GM18511 (cell line): ENCODE data around the gene ISYNA1.

Experiments
- ATAC-seq: cut with Tn5 transposase; IDR thresholded peaks from one replicate; pipeline ENCODE4 v1.9.1; 2021; ENCODE audit warnings: mild to moderate bottlenecking, moderate library complexity; ENCODE audit not compliant: unreplicated experiment

The ISYNA1 gene

GRCh38 chr19:18468517-18468916 is 30.6 kb upstream of the ISYNA1 start:
- ATAC-seq, result no peak

- ATAC-seq, result no peak
Measured at GRCh38 chr19:18467978-18468377, 30.0 kb upstream of the ISYNA1 start.

GRCh38 chr19:18466354-18466753 is 28.4 kb upstream of the ISYNA1 start:
- ATAC-seq, result no peak

- ATAC-seq, result no peak
Measured at GRCh38 chr19:18465964-18466339, 28.0 kb upstream of the ISYNA1 start.

- ATAC-seq, result no peak
Measured at GRCh38 chr19:18465214-18465963, 27.5 kb upstream of the ISYNA1 start.

- ATAC-seq, result no peak
Measured at GRCh38 chr19:18464646-18465045, 26.7 kb upstream of the ISYNA1 start.

- no peak for ATAC-seq
Measured at GRCh38 chr19:18461471-18461870, 23.5 kb upstream of the ISYNA1 start.

- ATAC-seq, result no peak
Measured at GRCh38 chr19:18460900-18461299, 23.0 kb upstream of the ISYNA1 start.

- no peak for ATAC-seq
Measured at GRCh38 chr19:18457483-18458331, 19.8 kb upstream of the ISYNA1 start.

GRCh38 chr19:18456974-18457373 is 19.0 kb upstream of the ISYNA1 start:
- ATAC-seq, result no peak

GRCh38 chr19:18456279-18456678 is 18.3 kb upstream of the ISYNA1 start:
- ATAC-seq, result no peak

GRCh38 chr19:18453269-18454024 is 15.5 kb upstream of the ISYNA1 start:
- ATAC-seq, result no peak

- no peak for ATAC-seq
Measured at GRCh38 chr19:18452386-18452785, 14.5 kb upstream of the ISYNA1 start.

- no peak for ATAC-seq
Measured at GRCh38 chr19:18450931-18451836, 13.3 kb upstream of the ISYNA1 start.

- no peak for ATAC-seq
Measured at GRCh38 chr19:18450021-18450930, 12.3 kb upstream of the ISYNA1 start.

- ATAC-seq, result no peak
Measured at GRCh38 chr19:18449552-18449951, 11.6 kb upstream of the ISYNA1 start.

GRCh38 chr19:18446811-18447359 is 9.0 kb upstream of the ISYNA1 start:
- ATAC-seq, result no peak

- no peak for ATAC-seq
Measured at GRCh38 chr19:18446145-18446810, 8.3 kb upstream of the ISYNA1 start.
